GM10266 (cell line): ENCODE results near the gene ATP2A2.
"Not testable (repeated sequence)": the region's sequence is repeated elsewhere in the genome, so short reads cannot be mapped to it uniquely, and the experiment has no call there.

Experiments
- DNase-seq: peaks from one replicate; pipeline ENCODE4 v3.0.0; 2012; ENCODE audit errors: extremely low spot score
- CTCF ChIP-seq: IDR thresholded peaks from 2 replicates; pipeline ENCODE4 v1.5.1; 2012; ENCODE audit warnings: mild to moderate bottlenecking, low read depth; ENCODE audit not compliant: control insufficient read depth, insufficient read depth; ENCODE audit errors: missing control alignments

The ATP2A2 gene

GRCh38 chr12:110335481-110336045 is 54.5 kb downstream of the ATP2A2 start:
- DNase-seq, result no peak
- no peak for TF ChIP-seq CTCF

GRCh38 chr12:110337912-110338710 is 57.1 kb downstream of the ATP2A2 start:
- TF ChIP-seq CTCF, result no peak

GRCh38 chr12:110338754-110339153 is 57.7 kb downstream of the ATP2A2 start:
- no peak for TF ChIP-seq CTCF

More at GRCh38 chr12:110337912-110338710, 57.1 kb downstream of the ATP2A2 start:
- no peak for DNase-seq

GRCh38 chr12:110339184-110339952 is 58.3 kb downstream of the ATP2A2 start:
- TF ChIP-seq CTCF, result no peak
- no peak for DNase-seq

More at GRCh38 chr12:110338754-110339153, 57.7 kb downstream of the ATP2A2 start:
- DNase-seq, result peak; percentile 15

- DNase-seq, result not testable (repeated sequence)
These were observed 59.2 kb downstream of the ATP2A2 start for GRCh38 chr12:110340261-110340660.

GRCh38 chr12:110340706-110341105 is 59.7 kb downstream of the ATP2A2 start:
- no peak for TF ChIP-seq CTCF
- no peak for DNase-seq

- no peak for TF ChIP-seq CTCF
- no peak for DNase-seq
These were observed 61.1 kb downstream of the ATP2A2 start for GRCh38 chr12:110342157-110342556.
